ENCODE results near the gene FUOM.

DNA sequence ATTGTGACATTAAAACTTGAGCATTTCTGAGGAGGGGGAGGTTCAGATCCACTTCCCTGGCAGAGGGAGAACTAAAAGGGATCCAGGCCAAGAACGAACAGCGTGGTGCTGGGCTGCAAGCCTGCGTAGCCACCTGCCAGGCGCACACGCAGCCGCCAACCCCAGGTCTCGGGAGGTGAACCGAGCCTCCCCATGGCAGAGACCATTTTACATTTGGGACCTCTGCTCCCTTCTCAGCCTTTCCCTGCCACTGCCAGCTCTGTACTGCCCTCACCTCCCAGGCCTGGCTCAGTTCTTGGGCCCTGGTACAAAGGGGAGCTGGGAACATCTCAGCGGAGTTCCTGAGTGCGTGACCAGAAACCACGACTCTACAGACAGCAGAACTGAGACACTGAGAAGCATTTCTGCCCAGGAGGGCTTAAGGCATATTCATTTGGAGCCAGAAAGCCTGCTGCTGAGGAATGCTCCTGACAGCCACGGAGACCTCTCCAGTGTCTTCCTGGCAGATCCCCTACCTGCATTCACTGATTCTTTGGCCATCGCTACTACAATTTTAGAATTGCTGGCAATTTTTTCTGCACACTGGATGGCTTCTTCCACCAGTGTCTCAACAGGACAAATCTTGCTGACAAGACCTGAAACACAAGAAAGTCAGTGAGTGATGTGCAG, 7.8 kb upstream of the FUOM start:
- TF ChIP-seq, protein P1, sequence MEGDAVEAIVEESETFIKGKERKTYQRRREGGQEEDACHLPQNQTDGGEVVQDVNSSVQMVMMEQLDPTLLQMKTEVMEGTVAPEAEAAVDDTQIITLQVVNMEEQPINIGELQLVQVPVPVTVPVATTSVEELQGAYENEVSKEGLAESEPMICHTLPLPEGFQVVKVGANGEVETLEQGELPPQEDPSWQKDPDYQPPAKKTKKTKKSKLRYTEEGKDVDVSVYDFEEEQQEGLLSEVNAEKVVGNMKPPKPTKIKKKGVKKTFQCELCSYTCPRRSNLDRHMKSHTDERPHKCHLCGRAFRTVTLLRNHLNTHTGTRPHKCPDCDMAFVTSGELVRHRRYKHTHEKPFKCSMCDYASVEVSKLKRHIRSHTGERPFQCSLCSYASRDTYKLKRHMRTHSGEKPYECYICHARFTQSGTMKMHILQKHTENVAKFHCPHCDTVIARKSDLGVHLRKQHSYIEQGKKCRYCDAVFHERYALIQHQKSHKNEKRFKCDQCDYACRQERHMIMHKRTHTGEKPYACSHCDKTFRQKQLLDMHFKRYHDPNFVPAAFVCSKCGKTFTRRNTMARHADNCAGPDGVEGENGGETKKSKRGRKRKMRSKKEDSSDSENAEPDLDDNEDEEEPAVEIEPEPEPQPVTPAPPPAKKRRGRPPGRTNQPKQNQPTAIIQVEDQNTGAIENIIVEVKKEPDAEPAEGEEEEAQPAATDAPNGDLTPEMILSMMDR (conservative IDR thresholded peaks at IDR 0.05; ENCODE audit: low read length) = no peak
- no peak for TF ChIP-seq EZH2phosphoT487 (IDR thresholded peaks at IDR 0.05; ENCODE audit: borderline replicate concordance, low read depth, low read length)

All from OCI-LY7 (cell line).